H1 (cell line): ENCODE data around the gene HLA-DRB1. TPM values are rescaled to one million over a fixed set of nuclear protein-coding genes. Genes with fewer than 3 reads are reported as not detected.

Experiments used
- CTCF ChIA-PET: fragments of 300-600 bp; sonication (Branson Sonifier 250); formaldehyde crosslinking; loops from one replicate; lab custom pipeline; 2021; ENCODE audit not compliant: partially characterized antibody; lab: Charles Lee
- POLR2A ChIA-PET: fragments of 300-600 bp; sonication (Branson Sonifier 250); formaldehyde crosslinking; loops from one replicate; lab custom pipeline; 2021; ENCODE audit warnings: inconsistent platforms; ENCODE audit not compliant: partially characterized antibody; lab: Charles Lee
- DNase-seq, 2 experiments: peaks; one replicate each; pipeline versions ENCODE4 v3.0.0 to v3.0.0-alpha.2; 2010 to 2022; ENCODE audit warnings: low spot score in 2 of 2, low read depth in 1 of 2, mixed read lengths in 1 of 2
- FAIRE-seq: peaks from 2 replicates; lab custom pipeline; 2011; peaks lifted over from hg19 to GRCh38; lab: Jason Lieb, UNC
- H2AFZ ChIP-seq: 2 replicates; pipeline ENCODE4 v1.8.1; 2012; ENCODE audit warnings: low read length, inconsistent platforms
- H2AK5ac ChIP-seq: 2 replicates; pipeline ENCODE4 v1.6.1; 2013; ENCODE audit warnings: low read depth, low read length
- H2BK120ac ChIP-seq: replicated peaks from 2 replicates; pipeline ENCODE3; 2013; ENCODE audit warnings: low read depth, low read length, inconsistent platforms
- H2BK12ac ChIP-seq: 2 replicates; pipeline ENCODE4 v1.6.1; 2013; ENCODE audit warnings: low read depth, low read length
- H2BK15ac ChIP-seq: 2 replicates; pipeline ENCODE4 v1.6.1; 2013; ENCODE audit warnings: low read length
- H2BK20ac ChIP-seq: 2 replicates; pipeline ENCODE4 v1.6.1; 2013; ENCODE audit warnings: low read length
- H2BK5ac ChIP-seq: 2 replicates; pipeline ENCODE4 v1.6.1; 2013; ENCODE audit warnings: low read depth, low read length
- H3K14ac ChIP-seq: 2 replicates; pipeline ENCODE4 v1.6.1; 2013; ENCODE audit warnings: inconsistent platforms; ENCODE audit not compliant: insufficient read length
- H3K18ac ChIP-seq: 2 replicates; pipeline ENCODE4 v1.6.1; 2013; ENCODE audit warnings: low read length; ENCODE audit errors: extremely low read depth
- H3K23ac ChIP-seq: 2 replicates; pipeline ENCODE4 v1.6.1; 2013; ENCODE audit warnings: inconsistent platforms; ENCODE audit not compliant: insufficient read length
- H3K23me2 ChIP-seq: 2 replicates; pipeline ENCODE4 v1.6.1; 2013; ENCODE audit warnings: low read depth, low read length
- H3K27ac ChIP-seq: 2 replicates; pipeline ENCODE4 v1.6.1; 2011; ENCODE audit warnings: low read depth, low read length, inconsistent platforms
- H3K27me3 ChIP-seq, 4 experiments: replicated peaks in 1 of 4; 1 replicate in 1 of 4; 2 replicates in 3 of 4; pipeline versions ENCODE4 v1.6.1 to v1.8.1; 2011 to 2013; ENCODE audit warnings: low read length in 3 of 4, mild to moderate bottlenecking in 3 of 4, inconsistent platforms in 2 of 4, mixed read lengths in 2 of 4, moderate library complexity in 1 of 4; ENCODE audit not compliant: control insufficient read depth in 3 of 4, insufficient read depth in 3 of 4; ENCODE audit errors: extremely low read depth in 1 of 4
- H3K36me3 ChIP-seq, 4 experiments: 2 replicates each; pipeline versions ENCODE4 v1.6.1 to v1.8.1; 2011 to 2013; ENCODE audit warnings: mild to moderate bottlenecking in 4 of 4, low read length in 3 of 4, moderate library complexity in 2 of 4, control low read depth in 1 of 4, inconsistent platforms in 1 of 4; ENCODE audit not compliant: insufficient read depth in 4 of 4, control insufficient read depth in 2 of 4
- H3K4ac ChIP-seq: replicated peaks from 2 replicates; pipeline ENCODE3; 2013; ENCODE audit warnings: low read length, low read depth, mixed read lengths, inconsistent platforms; ENCODE audit not compliant: insufficient read length
- H3K4me1 ChIP-seq, 4 experiments: replicated peaks in 1 of 4; 1 replicate in 1 of 4; 2 replicates in 3 of 4; pipeline versions ENCODE4 v1.6.1 to v1.8.1; 2011 to 2013; ENCODE audit warnings: low read length in 3 of 4, inconsistent platforms in 2 of 4, mixed read lengths in 1 of 4; ENCODE audit not compliant: insufficient read depth in 4 of 4, control insufficient read depth in 3 of 4
- H3K4me2 ChIP-seq, 2 experiments: 2 replicates each; pipeline versions ENCODE4 v1.6.1 to v1.8.1; 2011 to 2013; ENCODE audit warnings: low read depth in 2 of 2, low read length in 2 of 2, control low read depth in 1 of 2, inconsistent platforms in 1 of 2, mild to moderate bottlenecking in 1 of 2; ENCODE audit not compliant: insufficient read depth in 1 of 2
- H3K4me3 ChIP-seq, 4 experiments: fragments of 200-600, 300-600 bp in 1 of 4; sonication (generic), shearing (Covaris generic), sonication (Bioruptor Twin) in 1 of 4; 2 replicates each; pipeline versions ENCODE4 v1.5.1 to v1.8.1; 2011 to 2016; ENCODE audit warnings: low read length in 4 of 4, low read depth in 3 of 4, control low read depth in 2 of 4, inconsistent platforms in 2 of 4, mild to moderate bottlenecking in 2 of 4, mixed read lengths in 1 of 4, moderate library complexity in 1 of 4; ENCODE audit not compliant: insufficient read depth in 2 of 4; ENCODE audit errors: extremely low read depth in 1 of 4
- H3K56ac ChIP-seq: replicated peaks from 2 replicates; pipeline ENCODE3; 2013; ENCODE audit warnings: low read depth, mild to moderate bottlenecking, mixed read lengths, low read length, inconsistent platforms; ENCODE audit not compliant: insufficient read length
- H3K79me1 ChIP-seq: 2 replicates; pipeline ENCODE4 v1.6.1; 2013; ENCODE audit warnings: low read depth, low read length, control low read depth
- H3K79me2 ChIP-seq, 2 experiments: 2 replicates each; pipeline versions ENCODE4 v1.6.1 to v1.8.1; 2012 to 2013; ENCODE audit warnings: low read length in 2 of 2, mild to moderate bottlenecking in 2 of 2, inconsistent platforms in 1 of 2; ENCODE audit not compliant: insufficient read depth in 2 of 2, control insufficient read depth in 1 of 2
- H3K9ac ChIP-seq, 4 experiments: replicated peaks in 1 of 4; 1 replicate in 1 of 4; 2 replicates in 3 of 4; pipeline versions ENCODE4 v1.6.1 to v1.8.1; 2011 to 2013; ENCODE audit warnings: low read depth in 3 of 4, low read length in 3 of 4, control low read depth in 2 of 4, mild to moderate bottlenecking in 2 of 4, moderate library complexity in 2 of 4, inconsistent platforms in 1 of 4; ENCODE audit errors: extremely low read depth in 1 of 4
- H3K9me3 ChIP-seq, 2 experiments: 2 replicates each; pipeline versions ENCODE4 v1.6.1 to v1.8.1; 2012 to 2013; ENCODE audit warnings: mild to moderate bottlenecking in 2 of 2, moderate library complexity in 2 of 2, control low read depth in 1 of 2, inconsistent platforms in 1 of 2, low read depth in 1 of 2, low read length in 1 of 2, mixed read lengths in 1 of 2; ENCODE audit not compliant: insufficient read depth in 2 of 2
- H4K20me1 ChIP-seq, 2 experiments: replicated peaks in 1 of 2; 2 replicates each; pipeline versions ENCODE3 to v1.8.1; 2011 to 2013; ENCODE audit warnings: inconsistent platforms in 2 of 2, low read length in 2 of 2, mild to moderate bottlenecking in 1 of 2; ENCODE audit not compliant: insufficient read depth in 2 of 2, control insufficient read depth in 1 of 2
- H4K5ac ChIP-seq: 2 replicates; pipeline ENCODE4 v1.6.1; 2013; ENCODE audit warnings: low read length, low read depth, mixed read lengths, inconsistent platforms; ENCODE audit not compliant: insufficient read length
- H4K8ac ChIP-seq: 2 replicates; pipeline ENCODE4 v1.8.0; 2013; ENCODE audit warnings: mild to moderate bottlenecking, moderate library complexity, low read length, inconsistent platforms; ENCODE audit not compliant: insufficient read depth; ENCODE audit errors: extremely low read depth
- H4K91ac ChIP-seq: replicated peaks from 2 replicates; pipeline ENCODE3; 2013; ENCODE audit warnings: low read length, mixed read lengths, inconsistent platforms; ENCODE audit not compliant: insufficient read length
- CTBP2 ChIP-seq: IDR thresholded peaks from 2 replicates; pipeline ENCODE4 v1.7.0; 2011; ENCODE audit warnings: borderline replicate concordance, mild to moderate bottlenecking, moderate library complexity, mixed read lengths, low read length; ENCODE audit not compliant: insufficient read depth, insufficient read length
- E2F6 ChIP-seq: IDR thresholded peaks from 2 replicates; pipeline ENCODE4 v1.6.1; 2012; ENCODE audit warnings: inconsistent platforms
- EGR1 ChIP-seq: IDR thresholded peaks from 2 replicates; pipeline ENCODE4 v1.6.1; 2011; ENCODE audit warnings: low read depth, low read length, borderline replicate concordance
- NANOG ChIP-seq: IDR thresholded peaks from 2 replicates; pipeline ENCODE4 v1.6.1; 2011; ENCODE audit warnings: low read length, low read depth, mild to moderate bottlenecking, inconsistent platforms; ENCODE audit not compliant: insufficient read depth, poor library complexity, severe bottlenecking
- NRF1 ChIP-seq: IDR thresholded peaks from 2 replicates; pipeline ENCODE4 v1.6.1; 2011; ENCODE audit warnings: mild to moderate bottlenecking, low read depth, low read length, improper control_type of control experiment
- SIN3A ChIP-seq, 2 experiments: IDR thresholded peaks in 1 of 2; conservative IDR thresholded peaks in 1 of 2; 2 replicates each; pipeline ENCODE4 v1.6.1; 2011 to 2012; ENCODE audit warnings: low read length in 2 of 2, improper control_type of control experiment in 1 of 2, low read depth in 1 of 2, mild to moderate bottlenecking in 1 of 2
- TAF1 ChIP-seq: IDR thresholded peaks from 2 replicates; pipeline ENCODE4 v1.6.1; 2011; ENCODE audit warnings: mild to moderate bottlenecking, low read depth, low read length
- WGBS, 2 experiments: shearing (Covaris generic) in 1 of 2; methylation state at CpG; one replicate each; pipeline versions ENCODE4 v1.1.6 to v1.1.7; 2013 to 2015; ENCODE audit warnings: low lambda C conversion rate in 2 of 2, mixed read lengths in 2 of 2, inconsistent platforms in 1 of 2, low coverage in 1 of 2, missing lambda C conversion rate in 1 of 2; ENCODE audit not compliant: insufficient replicate concordance in 2 of 2, insufficient coverage in 1 of 2, insufficient read length in 1 of 2; ENCODE audit errors: extremely low coverage in 1 of 2, missing lambda C conversion rate in 1 of 2; 5-methylcytosine and 5-hydroxymethylcytosine counted together
- polyA plus RNA-seq, 7 experiments: library from polyadenylated mRNA; depleted of rRNA in 3 of 7; stranded (reverse) in 5 of 7; unstranded in 2 of 7; fragments of >200 nt in 5 of 7; fragments of 200-250 nt in 2 of 7; gene quantifications; 1 replicate in 5 of 7; 2 replicates in 1 of 7; 4 replicates in 1 of 7; pipeline versions ENCODE4 v1.2.1 to v1.2.3, GENCODE V29; 2011 to 2013; ENCODE audit warnings: missing spikeins in 2 of 7, mixed read lengths in 2 of 7
- total RNA-seq: library from RNA; stranded (reverse); fragmentation: NEBNext Ultra II Directional; extraction: Animal tissue kit (Norgen Biotek cat#: 25700); gene quantifications from 2 replicates; pipeline ENCODE4 v1.2.1, GENCODE V29; 2021

HLA-DRB1 gene
- total and polyA plus RNA-seq, 2 of the 8 experiments (the other 6 are each of a cell fraction or from before 2014, with no cell fraction given): 6.7 to 7.5 TPM

- Histone ChIP-seq H2AFZ (no peak overlapping the region), H3K36me3 (no peaks in the 10 kb centered on the region), H3K18ac (no peak overlapping the region), H3K79me2 (no peaks in the 10 kb centered on the region), H2BK15ac (no peak overlapping the region), H2BK12ac (no peak overlapping the region), H3K9ac (no peak overlapping the region), H2BK20ac (no peak overlapping the region), H3K4me2 (peak overlapping the region; percentile 60), H3K4ac (no peak overlapping the region), H3K79me1 (no peaks in the 10 kb centered on the region), H4K91ac (no peak overlapping the region), H3K4me1 (no peaks in the 10 kb centered on the region), H4K20me1 (no peaks in the 10 kb centered on the region), H3K56ac (no peak overlapping the region), H3K9me3 (no peaks in the 10 kb centered on the region), H2BK120ac (no peak overlapping the region), H3K23ac (no peak overlapping the region), H4K5ac (no peak overlapping the region), H4K8ac (no peak overlapping the region), H3K27me3 (no peaks in the 10 kb centered on the region), H3K4me3 (peak overlapping the region in 3 of 4 experiments; percentile 14 to 46 (median 31); a peak in 5 of 8 replicates), H2BK5ac (no peak overlapping the region), H3K14ac (no peak overlapping the region), H3K27ac (no peak overlapping the region), H3K23me2 (no peaks in the 10 kb centered on the region), H2AK5ac (no peak overlapping the region)
- CTCF ChIA-PET: interaction anchor here (0.7 to 1.1 kb wide), 2 partner anchors 19 to 25 kb away, joined by 3 to 5 read pairs; no protein-coding TSS in a partner anchor
- FAIRE-seq: no peak
- no peak for DNase-seq
- POLR2A ChIA-PET: no interaction called here
- 21% methylated on average over 2 of the region's 2 CpGs; no CpG with 5 or more reads in 1 of the 2 experiments for WGBS, 2 experiments
- TF ChIP-seq CTBP2 (no peak), E2F6 (no peak), EGR1 (no peak), NANOG (no peak), TAF1 (no peak), NRF1 (no peak), SIN3A (conservative IDR thresholded peaks at IDR 0.05 in 1 of 2, IDR thresholded peaks at IDR 0.05 in 1 of 2; ENCODE audit: low read depth in 1 of 2, low read length in 2 of 2) (no peak)
Observed at GRCh38 chr6:32583527-32583898, 6.1 kb downstream of the HLA-DRB1 start.
